NOMO-1 treated with dmso at 0.1 percent for 144 hours (cell line): ENCODE data around the gene SSR4.
A peak's percentile ranks its signal among the peaks of the same experiment; 100 is the strongest.
"Not testable (repeated sequence)": the region's sequence is repeated elsewhere in the genome, so short reads cannot be mapped to it uniquely, and the experiment has no call there.

Experiments used
- DNase-seq: peaks from one replicate; lab custom pipeline; 2025; ENCODE audit not compliant: unreplicated experiment; lab: John Stamatoyannopoulos, UW

Gene SSR4

DNA sequence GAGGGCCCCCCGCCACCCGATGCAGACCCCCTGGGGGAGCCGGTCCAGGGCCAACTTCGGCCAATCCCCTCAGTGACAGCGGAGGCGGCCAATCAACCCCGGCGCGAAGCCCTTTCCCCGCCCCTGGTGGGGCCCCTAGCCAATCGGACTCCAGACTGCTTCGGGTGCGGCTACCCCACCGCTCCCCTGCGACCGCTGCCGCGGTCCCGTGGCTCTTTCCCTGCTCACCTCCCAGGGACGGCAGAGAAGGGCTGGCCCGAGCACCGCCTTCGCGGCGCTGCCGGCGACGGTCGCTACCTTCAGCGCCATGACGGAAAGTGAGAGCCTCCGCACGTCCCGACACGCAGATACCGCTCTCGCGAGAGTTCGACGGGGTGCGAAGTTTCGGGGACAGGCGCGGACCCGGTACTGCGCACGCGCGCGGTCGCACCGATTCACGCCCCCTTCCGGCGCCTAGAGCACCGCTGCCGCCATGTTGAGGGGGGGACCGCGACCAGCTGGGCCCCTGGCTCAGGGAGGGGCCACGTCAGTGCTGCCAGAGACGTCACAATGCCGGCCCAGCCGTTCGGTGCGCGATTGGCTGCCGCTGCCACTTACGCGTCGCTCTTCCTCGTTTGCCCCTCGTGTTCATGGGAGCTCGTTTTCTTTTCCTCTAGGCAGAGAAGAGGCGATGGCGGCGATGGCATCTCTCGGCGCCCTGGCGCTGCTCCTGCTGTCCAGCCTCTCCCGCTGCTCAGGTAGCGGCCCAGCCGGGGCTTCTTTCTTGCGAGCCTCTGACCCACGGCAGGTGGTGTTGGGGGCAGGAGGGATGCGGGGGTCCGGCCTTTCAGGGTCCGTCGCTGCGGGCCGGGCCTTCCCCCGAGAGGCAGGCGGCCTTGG is at the start of gene SSR4, which contains the start of gene IDH3G:
Gene SSR4 (plus strand): TSS at position 651 of the 879 bp plus-strand sequence. CDS start 20 bp downstream, at position 671.
Gene IDH3G (minus strand): TSS at position 358 of the 879 bp plus-strand sequence. CDS start 49 bp downstream, at position 309.
- DNase-seq = peak; percentile 93

DNA sequence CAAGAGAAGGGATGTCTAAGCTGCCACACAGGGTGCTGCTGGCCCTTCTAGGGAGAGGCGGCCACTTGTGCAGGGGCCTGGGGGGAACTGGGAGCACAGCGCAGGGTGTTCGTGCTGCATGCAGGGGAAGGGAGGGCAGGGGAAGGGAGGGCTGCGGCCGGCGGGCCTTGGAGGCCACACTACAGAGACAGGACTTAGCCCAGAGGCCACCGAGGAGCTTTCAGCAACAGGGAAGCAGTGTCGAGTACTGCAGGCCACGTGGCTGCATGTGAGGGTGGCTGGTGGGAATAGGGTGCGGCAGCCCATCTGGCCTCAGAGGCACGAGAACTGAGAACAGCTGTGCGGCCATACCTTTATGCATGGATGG is 49.4 kb upstream of the SSR4 start:
- not testable (repeated sequence) for DNase-seq

DNA sequence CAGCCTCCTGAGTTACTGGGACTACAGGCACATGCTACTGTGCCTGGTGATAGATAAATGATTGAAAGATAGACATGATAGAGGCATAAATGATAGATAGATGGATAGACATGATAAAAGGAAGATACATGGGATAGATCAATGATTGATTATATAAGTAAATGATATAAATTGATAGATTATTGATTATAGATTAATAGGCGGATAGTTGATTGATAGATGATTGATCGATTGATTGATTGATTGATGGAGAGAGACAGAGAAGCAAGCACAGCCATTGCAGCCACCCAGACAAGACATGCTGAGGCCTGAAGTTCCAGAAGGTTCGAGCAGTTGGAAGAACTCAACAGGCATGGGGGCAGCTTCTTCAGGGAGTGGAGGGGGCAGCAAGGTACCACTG is 48.1 kb upstream of the SSR4 start:
- no peak for DNase-seq

DNA sequence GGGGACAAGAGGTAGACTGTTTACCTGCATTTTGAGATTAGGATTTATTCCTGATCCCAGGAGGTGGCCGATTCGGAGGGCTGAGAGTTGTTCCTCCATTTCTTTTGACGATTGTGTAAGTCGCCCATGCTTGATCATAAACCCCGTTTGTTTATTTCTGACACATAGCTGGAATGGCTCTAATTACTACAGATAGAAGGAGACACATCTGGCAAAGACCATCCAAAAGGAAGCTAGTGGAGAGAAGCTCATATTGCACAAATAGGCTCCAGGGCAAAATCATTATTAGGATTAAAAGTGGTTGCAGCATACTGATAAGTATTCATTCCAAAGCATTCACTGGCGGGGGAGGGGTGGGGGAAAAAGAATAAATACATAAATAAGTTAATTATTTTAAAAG is 47.5 kb upstream of the SSR4 start:
- not testable (repeated sequence) for DNase-seq

DNA sequence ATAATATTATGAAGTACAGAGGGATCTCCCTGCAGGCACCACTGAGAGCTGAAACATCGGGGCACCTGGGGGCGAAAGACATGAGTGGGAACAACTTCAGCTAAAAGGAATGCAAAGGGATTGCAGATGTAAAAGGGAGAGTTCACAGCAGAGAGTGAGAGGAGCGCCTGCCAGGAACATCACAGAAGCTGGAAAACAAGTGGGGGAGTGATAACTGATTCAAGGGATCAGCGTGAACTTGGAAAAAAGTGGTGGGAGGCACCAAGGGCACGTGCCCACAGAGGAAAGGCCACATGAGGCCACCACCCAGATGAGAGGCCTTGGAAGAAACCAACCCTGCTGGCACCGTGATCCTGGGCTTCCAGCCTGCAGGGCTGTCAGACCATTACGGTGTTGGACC is 45.5 kb upstream of the SSR4 start:
- DNase-seq = not testable (repeated sequence)

DNA sequence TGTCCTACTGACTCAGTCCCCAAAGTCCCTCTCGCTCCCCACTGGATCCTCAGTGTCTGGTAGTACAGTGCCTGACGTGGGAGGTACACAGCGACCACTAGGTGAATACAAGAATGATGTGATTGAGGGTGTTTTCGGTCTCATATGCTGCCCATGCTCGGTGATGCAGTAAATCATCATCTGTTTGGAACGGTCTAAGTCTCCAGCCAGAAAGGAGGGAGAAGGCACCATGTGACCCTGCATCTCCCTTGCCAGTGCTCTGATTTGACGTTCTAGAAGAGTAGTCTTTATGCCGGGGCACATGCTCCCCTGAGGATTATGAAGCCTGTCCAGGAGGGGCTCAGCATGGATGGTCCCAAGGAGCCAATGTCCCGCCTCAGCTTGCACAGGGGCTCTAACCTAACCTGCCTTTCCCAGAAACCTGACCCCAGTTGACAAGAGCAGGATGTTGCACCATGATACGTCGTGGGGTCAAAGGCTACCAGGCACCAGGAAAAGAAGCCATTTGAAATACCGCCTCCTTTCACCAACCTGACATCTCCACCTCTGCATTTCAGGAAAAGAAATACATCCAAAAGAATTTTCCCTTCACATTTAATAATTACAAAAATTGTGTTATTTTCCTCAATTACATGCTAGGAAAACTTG is 44.2 kb upstream of the SSR4 start:
- DNase-seq = no peak

DNA sequence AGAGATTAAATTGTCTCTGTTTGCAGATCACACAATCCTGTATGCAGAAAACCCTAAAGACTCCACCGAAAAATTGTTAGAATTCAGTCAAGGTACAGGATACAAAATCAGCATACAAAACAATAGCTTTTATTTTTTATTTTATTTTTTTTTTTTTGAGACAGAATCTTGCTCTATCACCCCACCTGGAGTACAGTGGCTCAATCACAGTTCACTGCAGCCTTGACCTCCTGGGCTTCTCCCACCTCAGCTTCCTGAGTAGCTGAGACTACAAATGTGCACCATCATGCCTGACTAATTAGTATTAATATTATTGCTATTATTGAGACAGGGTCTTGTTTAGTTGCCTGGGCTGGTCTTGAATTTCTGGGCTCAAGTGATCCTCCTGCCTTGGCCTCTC is 39.3 kb upstream of the SSR4 start:
- no peak for DNase-seq

DNA sequence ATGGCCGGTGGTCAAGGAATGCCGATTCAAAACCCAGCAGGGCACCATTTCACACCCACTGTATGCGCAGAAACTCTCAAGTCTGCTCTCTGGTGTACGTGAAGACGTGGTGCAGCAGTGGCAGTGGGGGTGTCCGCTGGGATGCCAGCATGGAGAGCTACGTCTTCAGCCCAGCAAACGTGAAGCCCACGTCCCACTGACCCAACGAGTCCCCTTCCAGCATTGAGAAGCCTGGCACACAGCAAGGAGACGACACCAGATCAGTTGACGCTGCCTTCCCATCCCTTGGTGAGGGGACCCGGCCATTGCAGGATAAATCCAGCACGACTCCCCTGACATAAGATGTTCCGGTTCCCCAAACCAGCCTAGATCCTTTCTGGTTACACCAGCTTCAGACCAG is 32.6 kb upstream of the SSR4 start:
- DNase-seq = no peak

DNA sequence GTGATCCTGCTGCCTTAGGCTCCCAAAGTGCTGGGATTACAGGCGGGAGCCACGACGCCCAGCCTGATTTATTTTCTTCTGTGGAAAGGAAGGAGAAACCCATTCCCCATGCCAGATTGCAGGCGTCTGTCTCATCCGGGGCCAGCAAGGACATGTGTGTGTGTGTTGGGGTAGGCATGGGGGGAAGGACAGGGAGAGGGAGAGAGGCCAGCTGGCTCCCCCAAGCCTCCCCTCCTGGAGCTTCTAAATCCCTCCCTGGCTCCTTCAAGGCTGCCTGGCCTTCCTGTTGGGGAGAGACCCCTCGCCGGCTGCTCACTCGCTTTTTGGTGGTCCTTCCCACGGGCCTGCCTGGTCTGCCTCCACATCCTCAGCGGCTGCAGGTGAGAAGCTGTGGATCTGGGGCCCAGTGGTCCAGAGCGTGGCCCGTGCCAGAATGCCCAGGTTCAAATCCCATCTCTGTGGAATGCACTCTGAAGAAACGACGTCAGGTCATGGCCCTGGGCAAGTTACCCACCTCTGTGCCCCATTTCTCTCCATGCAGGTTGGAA is 31.8 kb upstream of the SSR4 start:
- no peak for DNase-seq

DNA sequence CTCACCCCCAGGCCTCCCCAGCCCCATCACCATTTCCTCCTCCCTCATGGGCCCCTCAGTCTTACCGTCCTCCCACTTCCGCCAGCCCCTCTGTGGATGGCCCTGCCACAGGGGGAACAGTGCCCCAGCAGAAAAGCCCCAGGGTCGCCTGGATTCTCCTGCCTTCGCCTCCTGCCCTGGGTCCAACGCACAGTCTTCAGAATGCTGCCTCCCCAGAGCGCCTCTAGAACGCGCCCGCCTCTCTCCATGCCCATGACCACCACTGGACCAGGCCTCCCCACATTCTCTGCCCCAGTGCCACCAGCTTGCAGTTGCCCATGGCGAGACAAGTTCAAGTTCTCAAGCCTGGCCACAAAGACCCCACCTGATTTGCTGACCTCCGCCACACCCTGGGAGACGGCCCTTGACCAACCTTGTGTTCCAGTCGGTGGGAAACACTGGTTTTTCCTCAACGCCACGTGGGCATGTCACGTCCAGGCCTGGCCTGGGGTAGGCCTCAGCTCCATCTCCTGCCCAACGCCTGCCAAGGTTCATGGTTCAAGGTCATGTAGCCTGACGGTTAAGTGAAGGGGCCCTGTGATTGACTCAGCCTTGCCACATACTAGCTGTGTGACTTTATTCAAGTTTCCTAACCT is 31.1 kb upstream of the SSR4 start:
- DNase-seq = no peak

DNA sequence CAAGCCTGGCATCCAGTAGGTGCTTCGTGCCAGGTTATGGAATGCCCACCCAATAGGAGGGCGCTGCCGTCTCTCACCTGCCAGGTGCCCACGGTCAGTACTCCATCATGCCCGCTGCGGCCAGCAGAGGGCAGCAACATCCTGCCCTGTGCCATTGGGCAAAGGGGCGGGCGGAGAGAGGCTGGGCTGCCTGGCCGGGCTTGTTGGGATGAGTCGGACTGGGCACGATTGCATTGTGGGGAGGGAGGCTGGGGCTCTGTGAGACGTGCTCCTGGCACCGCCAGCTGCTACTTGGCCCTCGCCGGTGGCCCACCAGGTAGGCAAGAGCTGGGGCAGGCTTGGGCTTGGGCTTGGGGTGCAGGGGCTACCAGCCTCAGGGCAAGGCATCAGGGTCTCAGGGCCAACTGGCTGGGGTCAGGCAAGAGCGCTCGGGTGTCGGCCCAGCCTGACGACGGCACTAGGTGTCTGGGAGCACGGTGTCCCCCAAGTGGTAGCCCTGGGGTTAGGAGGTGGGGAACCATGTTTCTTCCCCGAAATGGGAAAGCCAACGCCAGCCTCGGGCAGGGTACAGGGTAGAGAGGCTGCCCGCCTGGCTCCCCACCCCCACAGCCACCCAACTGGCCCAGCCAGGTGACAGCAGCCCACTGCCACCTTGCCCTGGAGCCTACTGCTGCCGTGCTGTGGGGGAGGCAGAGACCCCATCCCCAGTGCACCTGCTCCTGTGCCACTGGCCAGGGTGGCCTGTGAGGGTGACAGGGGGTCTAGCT is 30.3 kb upstream of the SSR4 start, which contains the start of gene PLXNB3:
Gene PLXNB3 (plus strand): TSS at position 261 of the 767 bp plus-strand sequence. CDS start 1,287 bp downstream, outside the sequence.
- DNase-seq = peak; percentile 45

DNA sequence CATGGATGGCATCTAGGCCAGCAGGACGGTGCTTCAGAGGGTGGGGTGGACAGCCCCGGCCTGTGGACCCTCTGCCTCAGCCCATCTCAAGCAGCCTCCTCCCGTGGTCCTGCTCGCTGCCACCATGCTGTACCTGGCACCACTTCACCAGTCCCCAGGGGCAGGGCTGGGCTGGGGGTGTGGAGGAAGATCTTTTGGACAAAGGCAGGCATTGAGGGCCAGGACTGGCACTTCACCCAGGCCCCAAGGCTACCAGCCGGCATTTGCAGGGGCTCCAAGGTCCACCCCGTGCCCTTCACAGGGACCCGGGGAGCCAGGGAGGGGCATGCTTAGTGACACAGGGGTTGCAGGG is 29.7 kb upstream of the SSR4 start:
- no peak for DNase-seq

DNA sequence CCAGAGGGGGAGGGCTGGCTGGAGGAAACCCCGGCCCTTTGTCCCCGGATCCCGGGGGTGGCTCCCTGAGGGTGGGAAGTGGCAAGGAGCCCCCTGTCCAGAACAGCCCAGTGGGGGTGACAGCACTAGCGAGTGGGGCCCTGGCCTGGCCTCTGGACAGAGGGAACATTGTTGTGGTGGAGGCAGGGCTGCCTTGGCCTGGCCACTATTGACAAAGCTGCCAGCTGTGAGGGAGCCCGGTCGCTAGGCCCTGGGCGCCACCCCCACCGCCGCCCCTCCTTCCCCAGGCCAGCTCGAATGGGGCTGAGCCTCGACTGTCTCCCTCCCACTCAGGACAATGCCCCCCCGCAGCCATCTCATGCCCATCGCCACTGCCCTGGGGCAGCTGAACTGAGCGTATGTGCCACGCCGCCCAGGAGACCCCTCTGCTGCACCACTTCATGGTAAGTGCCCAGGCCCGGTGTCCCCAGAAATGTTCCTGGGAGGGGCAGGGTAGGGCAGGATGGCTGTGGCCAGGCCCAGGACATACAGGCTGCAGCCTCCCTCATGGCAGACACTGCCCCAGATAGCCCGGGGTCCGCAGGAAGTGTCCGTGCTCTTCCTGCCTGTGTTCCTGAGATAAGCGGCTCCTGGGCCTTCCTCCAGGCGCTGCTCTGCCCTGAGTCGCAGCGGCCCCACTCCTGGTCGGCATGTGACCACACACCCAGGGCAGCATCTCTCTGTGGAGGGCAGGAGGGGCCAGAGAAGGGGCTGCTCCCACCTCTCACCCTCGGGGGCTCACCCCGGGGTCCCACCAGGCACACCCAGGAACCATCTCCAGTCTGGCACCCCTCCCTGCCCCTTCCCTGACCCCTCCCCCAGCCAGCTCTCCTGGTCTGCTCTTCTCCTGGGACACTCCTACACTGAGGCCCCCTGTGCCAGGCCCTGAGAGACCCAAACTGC is 29.1 kb upstream of the SSR4 start:
- DNase-seq = no peak

DNA sequence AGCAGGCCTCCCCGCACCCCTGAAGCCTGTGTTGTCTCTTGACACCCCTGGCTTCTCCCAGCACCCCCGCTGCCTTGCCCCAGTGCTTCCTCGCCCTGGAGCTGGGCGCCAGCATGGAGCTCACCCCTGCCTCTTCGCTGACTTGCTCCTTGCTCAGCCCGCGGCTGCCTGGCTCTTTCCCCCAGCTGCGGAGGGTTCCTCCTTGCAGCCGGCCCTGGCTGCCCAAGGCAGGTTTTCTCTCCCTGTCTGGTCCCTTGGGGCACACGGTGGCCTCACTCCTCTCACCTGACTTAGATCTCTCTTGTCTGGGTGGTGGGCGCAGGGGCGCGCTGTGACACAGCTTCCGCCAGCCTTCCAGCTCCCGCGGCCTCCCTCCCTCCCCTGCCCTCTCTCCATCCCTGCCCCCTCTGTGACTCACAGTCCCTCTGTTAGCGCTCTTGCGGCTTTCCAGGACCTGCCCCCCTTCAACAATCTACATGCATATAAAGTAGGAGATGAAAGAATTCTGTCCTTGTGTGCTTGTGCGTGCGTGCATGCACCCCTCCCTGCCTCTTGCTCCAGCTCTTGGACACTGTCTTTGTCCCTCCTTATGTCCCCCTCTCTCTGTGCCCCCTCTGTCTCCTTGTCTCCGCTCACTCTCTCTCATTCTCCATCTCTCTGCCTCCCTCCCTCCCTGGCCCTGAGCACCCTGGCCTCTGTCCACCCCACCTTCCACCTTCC is 28.2 kb upstream of the SSR4 start:
- DNase-seq = peak; percentile 45

DNA sequence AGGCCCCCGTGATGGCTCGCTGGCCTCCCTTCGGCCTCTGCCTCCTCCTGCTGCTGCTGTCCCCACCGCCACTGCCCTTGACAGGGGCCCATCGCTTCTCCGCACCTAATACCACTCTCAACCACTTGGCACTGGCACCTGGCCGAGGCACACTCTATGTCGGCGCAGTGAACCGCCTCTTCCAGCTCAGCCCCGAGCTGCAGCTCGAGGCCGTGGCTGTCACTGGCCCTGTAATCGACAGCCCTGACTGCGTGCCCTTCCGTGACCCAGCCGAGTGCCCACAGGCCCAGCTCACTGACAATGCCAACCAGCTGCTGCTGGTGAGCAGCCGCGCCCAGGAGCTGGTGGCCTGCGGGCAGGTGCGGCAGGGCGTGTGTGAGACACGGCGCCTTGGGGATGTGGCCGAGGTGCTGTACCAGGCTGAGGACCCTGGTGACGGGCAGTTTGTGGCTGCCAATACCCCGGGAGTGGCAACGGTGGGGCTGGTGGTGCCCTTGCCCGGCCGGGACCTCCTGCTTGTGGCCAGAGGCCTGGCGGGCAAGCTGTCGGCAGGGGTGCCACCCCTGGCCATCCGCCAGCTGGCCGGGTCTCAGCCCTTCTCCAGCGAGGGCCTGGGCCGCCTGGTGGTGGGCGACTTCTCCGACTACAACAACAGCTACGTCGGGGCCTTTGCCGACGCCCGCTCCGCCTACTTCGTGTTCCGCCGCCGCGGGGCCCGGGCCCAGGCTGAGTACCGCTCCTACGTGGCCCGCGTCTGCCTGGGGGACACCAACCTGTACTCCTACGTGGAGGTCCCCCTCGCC is 27.4 kb upstream of the SSR4 start:
- DNase-seq = no peak

DNA sequence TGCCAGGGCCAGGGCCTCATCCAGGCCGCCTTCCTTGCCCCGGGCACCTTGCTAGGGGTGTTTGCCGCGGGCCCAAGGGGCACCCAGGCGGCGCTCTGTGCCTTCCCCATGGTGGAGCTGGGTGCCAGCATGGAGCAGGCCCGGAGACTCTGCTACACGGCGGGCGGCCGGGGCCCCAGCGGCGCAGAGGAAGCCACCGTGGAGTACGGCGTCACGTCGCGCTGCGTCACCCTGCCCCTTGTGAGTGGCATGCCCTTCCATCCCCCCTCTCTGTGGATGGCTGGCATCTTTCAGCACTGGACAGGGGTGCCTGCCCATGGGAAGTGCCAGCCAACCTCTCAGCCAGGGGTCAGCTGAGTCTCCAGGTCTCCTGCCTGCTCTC is 26.8 kb upstream of the SSR4 start:
- no peak for DNase-seq

DNA sequence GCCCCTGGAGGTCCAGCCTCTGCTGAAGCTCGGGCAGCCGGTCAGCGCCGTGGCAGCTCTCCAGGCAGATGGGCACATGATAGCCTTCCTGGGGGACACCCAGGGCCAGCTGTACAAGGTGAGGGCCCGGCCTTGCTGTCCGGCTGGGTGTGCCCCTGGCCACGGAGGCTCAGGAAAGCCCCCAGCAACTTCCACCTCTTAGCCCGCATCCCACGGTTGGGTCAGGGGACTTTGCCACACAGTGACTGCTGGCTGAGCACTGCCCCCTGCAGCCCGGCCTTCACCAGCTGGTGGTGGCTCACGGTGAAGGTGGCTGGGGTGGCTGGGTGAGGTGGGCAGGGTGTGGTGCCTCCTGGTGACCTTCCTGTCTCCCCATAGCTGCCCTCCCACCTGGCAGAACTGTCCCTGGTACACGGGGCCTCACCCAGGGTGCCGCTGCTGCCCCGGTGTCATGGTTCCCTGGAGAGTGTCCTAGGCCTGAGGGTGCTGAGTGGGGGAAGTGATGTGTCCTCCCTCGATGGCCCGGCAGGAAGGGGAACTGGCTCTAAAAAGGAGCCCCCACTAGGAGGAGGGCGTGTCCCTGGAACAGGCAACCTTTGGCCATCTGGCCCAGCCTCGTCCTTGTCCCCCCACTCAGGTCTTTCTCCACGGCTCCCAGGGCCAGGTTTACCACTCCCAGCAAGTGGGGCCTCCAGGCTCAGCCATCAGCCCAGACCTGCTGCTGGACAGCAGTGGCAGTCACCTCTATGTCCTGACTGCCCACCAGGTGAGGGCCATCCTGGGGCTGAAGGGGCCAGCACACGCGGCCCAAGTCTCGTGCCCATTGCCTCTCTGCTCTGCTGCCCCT is 25.9 kb upstream of the SSR4 start:
- no peak for DNase-seq
